Adrenal gland (tissue), 5 donors: ENCODE measurements around the gene FBXL19.

ENCODE experiments used
- CTCF ChIP-seq, 6 experiments: fragments of 450-650 bp in 4 of 6; fragments of 200-600 bp in 2 of 6; sonication (generic) in 1 of 6; IDR thresholded peaks; 1 replicate in 5 of 6; 2 replicates in 1 of 6; pipeline versions ENCODE4 v1.5.1 to v1.8.0; 2016 to 2021; ENCODE audit warnings: antibody characterized with exemption in 6 of 6, mild to moderate bottlenecking in 2 of 6, moderate library complexity in 1 of 6
- POLR2A ChIP-seq, 2 donors: fragments of 450-650 bp; IDR thresholded peaks; one replicate each; pipeline ENCODE4 v1.6.1; 2017; ENCODE audit warnings: antibody characterized with exemption in 2 of 2, mild to moderate bottlenecking in 2 of 2, moderate library complexity in 1 of 2
- donor health status: DM: no; HTN: no; CAD: no.

- TF ChIP-seq CTCF (IDR thresholded peaks at IDR 0.05): no peak
- TF ChIP-seq POLR2A (IDR thresholded peaks at IDR 0.05): no peak
Measured at GRCh38 chr16:30882429-30883310, 40.7 kb upstream of the FBXL19 start.
